ENCODE results near the gene R3HCC1L. TPM values are rescaled to one million over a fixed set of nuclear protein-coding genes. Genes with fewer than 3 reads are reported as not detected.
"Not testable (repeated sequence)": the region's sequence is repeated elsewhere in the genome, so short reads cannot be mapped to it uniquely, and the experiment has no call there.

Gene R3HCC1L
- total RNA-seq, 2 experiments from 2014 or later: 18.3 to 19.0 TPM

GRCh38 chr10:98138031-98138430, 3.6 kb downstream of the R3HCC1L start:
- Mint-ChIP-seq H3K27ac (peak overlapping the region; percentile 22), H3K36me3 (ENCODE audit: low read depth) (peaks cover 33% of the 10 kb centered on the region), H3K4me1 (peaks cover 63% of the 10 kb centered on the region), H3K9me3 (peaks cover 2% of the 10 kb centered on the region), H3K4me3 (no peak overlapping the region), H3K27me3 (no peaks in the 10 kb centered on the region)
- no peak for DNase-seq
- ChIA-PET POLR2A (interaction anchor here (0.6 to 1.8 kb wide), 3 partner anchors 9 to 87 kb away, joined by 3 to 4 read pairs (median 3); no protein-coding TSS in a partner anchor), CTCF (interaction anchor here (1.3 kb wide), 1 partner anchor 33 kb away, joined by 8 read pairs; no protein-coding TSS in a partner anchor)

DNA sequence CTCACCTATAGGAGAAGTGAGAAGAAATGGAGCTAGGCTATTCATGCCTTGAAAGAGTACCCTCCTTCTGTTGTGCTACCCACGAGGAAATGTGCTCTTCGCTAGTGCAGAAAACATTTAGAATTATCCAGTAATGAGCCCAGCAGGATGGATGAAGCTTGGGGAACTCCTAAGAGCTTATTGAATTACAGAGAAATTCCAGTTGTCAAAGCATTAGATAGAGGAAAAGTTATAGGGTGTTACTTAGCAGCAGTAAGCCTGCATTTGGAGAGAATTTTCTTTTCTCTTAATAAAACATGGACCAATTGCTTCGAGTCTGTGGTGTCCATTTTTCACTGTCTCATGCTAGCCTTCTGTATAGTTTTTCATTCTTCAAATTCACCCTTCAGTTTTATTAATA, 5.0 kb downstream of the R3HCC1L start:
- peaks cover 56% of the 10 kb centered on the region for H3K4me1 Mint-ChIP-seq
- POLR2A ChIA-PET: interaction anchor here (1.8 kb wide), 1 partner anchor 30 kb away, joined by 4 read pairs; no protein-coding TSS in a partner anchor

DNA sequence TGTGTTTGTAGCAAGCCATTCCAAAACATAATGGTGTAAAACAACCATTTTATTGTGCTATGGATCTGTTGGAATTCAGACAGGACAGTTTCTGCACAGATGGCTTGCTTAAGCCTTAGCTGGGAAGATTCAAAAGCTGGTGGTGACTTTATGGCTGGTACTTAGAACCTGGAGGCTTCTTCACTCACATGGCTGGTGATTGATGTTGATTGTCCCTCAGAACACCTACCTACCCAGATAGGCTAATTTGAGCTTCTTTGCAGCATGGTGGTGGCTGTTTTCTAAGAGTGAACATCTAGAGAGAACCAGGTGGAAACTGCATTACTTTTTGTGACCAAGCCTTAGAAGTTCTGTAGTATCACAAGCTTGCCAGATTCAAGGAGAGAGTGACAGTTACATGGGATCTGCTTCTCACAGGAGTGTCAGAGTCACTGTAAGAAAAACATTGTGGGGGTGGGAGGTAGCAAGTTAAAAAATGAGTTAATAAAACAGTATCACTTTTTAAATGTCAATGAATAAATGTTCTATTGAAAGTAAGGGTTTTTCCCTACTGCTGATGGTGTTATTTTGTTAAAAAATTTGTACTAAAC, 7.1 kb downstream of the R3HCC1L start:
- Mint-ChIP-seq H3K9me3 (peaks cover 6% of the 10 kb centered on the region), H3K4me1 (peaks cover 45% of the 10 kb centered on the region), H3K36me3 (ENCODE audit: low read depth) (peaks cover 29% of the 10 kb centered on the region), H3K4me3 (no peak overlapping the region), H3K27me3 (no peaks in the 10 kb centered on the region), H3K27ac (no peak overlapping the region)
- CTCF ChIA-PET: no interaction called here
- DNase-seq: no peak
- POLR2A ChIA-PET: interaction anchor here (1.6 kb wide), 1 partner anchor 7 kb away, joined by 6 read pairs; the partner anchor contains the start of gene R3HCC1L

More for the DNA sequence above, 5.0 kb downstream of the R3HCC1L start:
- Mint-ChIP-seq H3K9me3 (no peaks in the 10 kb centered on the region), H3K36me3 (ENCODE audit: low read depth) (peaks cover 30% of the 10 kb centered on the region), H3K27me3 (no peaks in the 10 kb centered on the region), H3K27ac (no peak overlapping the region), H3K4me3 (no peak overlapping the region)
- no peak for DNase-seq
- CTCF ChIA-PET: no interaction called here

DNA sequence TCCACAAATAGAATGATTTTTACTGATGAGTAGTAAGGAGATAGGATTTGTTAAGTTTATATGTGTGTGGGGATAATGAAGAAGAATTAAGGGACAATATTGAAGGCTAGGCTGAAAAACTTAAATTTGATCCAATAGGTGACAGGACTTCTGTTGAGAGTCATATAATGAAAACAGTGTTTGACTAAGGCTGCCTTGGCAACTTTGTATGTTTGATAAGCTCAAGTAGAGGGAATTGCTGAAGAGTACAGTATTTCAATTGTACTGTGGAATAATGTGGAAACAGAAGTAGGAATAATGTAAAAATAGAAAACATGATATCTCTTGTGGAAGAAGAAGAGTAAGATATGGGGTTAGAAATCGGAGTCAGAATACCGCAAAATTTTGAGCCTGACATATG, 10.5 kb downstream of the R3HCC1L start:
- ChIA-PET CTCF (interaction anchor here (0.6 kb wide), 1 partner anchor 10 kb away, joined by 3 read pairs; the partner anchor contains the start of gene R3HCC1L), POLR2A (no interaction called here)
- peaks cover 22% of the 10 kb centered on the region for H3K4me1 Mint-ChIP-seq
- no peak for DNase-seq
- H3K27ac Mint-ChIP-seq: no peak overlapping the region
- H3K4me3 Mint-ChIP-seq: no peak overlapping the region
- H3K9me3 Mint-ChIP-seq: peaks cover 28% of the 10 kb centered on the region
- H3K27me3 Mint-ChIP-seq: no peaks in the 10 kb centered on the region
- peaks cover 51% of the 10 kb centered on the region for H3K36me3 Mint-ChIP-seq (ENCODE audit: low read depth)

GRCh38 chr10:98149858-98150257, 15.4 kb downstream of the R3HCC1L start:
- Mint-ChIP-seq H3K27me3 (no peaks in the 10 kb centered on the region), H3K9me3 (peaks cover 40% of the 10 kb centered on the region), H3K4me1 (no peaks in the 10 kb centered on the region), H3K4me3 (no peak overlapping the region), H3K36me3 (ENCODE audit: low read depth) (peaks cover 68% of the 10 kb centered on the region), H3K27ac (no peak overlapping the region)
- ChIA-PET CTCF (no interaction called here), POLR2A (no interaction called here)
- no peak for DNase-seq

DNA sequence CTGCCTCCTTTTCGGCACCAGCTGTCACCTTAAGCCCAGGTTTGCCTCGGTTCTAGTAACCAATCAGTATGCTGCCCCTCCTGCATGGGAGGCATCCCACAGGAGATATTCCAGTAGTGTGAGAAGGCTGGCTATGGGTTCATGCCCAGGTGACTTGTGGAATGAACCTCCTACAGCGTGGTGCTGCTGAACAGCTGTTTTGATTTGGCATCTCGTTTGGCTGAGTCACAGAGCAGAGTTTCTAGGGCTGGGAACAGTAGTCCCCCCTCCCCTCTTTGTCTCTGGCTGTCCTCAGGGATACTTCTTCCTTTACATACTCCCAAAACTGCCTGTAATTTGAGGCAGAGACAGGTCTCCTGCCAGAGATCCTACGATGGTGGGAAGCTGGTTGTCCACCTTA, 16.1 kb downstream of the R3HCC1L start:
- H3K27ac Mint-ChIP-seq: no peak overlapping the region
- ChIA-PET POLR2A (no interaction called here), CTCF (no interaction called here)
- DNase-seq: no peak
- no peaks in the 10 kb centered on the region for H3K27me3 Mint-ChIP-seq
- no peaks in the 10 kb centered on the region for H3K4me1 Mint-ChIP-seq
- peaks cover 64% of the 10 kb centered on the region for H3K36me3 Mint-ChIP-seq (ENCODE audit: low read depth)
- no peak overlapping the region for H3K4me3 Mint-ChIP-seq
- H3K9me3 Mint-ChIP-seq: peaks cover 39% of the 10 kb centered on the region

DNA sequence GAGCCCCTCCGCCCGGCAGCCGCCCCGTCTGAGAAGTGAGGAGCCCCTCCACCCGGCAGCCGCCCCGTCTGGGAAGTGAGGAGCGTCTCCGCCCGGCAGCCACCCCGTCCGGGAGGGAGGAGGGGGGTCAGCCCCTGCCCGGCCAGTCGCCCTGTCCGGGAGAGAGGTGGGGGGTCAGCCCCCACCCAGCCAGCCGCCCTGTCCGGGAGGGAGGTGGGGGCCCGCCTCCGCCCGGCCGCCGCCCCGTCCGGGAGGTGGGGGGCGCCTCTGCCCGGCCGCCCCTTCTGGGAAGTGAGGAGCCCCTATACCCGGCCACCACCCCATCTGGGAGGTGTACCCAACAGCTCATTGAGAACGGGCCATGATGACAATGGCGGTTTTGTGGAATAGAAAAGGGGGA, 18.3 kb downstream of the R3HCC1L start:
- H3K27ac Mint-ChIP-seq, H3K4me1 Mint-ChIP-seq, H3K27me3 Mint-ChIP-seq, DNase-seq, CTCF ChIA-PET, H3K4me3 Mint-ChIP-seq, POLR2A ChIA-PET: not testable (repeated sequence)
- Mint-ChIP-seq H3K9me3 (peaks cover 28% of the 10 kb centered on the region), H3K36me3 (ENCODE audit: low read depth) (peaks cover 57% of the 10 kb centered on the region)

- DNase-seq, H3K27ac Mint-ChIP-seq, H3K4me1 Mint-ChIP-seq, H3K4me3 Mint-ChIP-seq, H3K27me3 Mint-ChIP-seq, POLR2A ChIA-PET, CTCF ChIA-PET: not testable (repeated sequence)
- peaks cover 28% of the 10 kb centered on the region for H3K9me3 Mint-ChIP-seq
- H3K36me3 Mint-ChIP-seq (ENCODE audit: low read depth): peaks cover 57% of the 10 kb centered on the region
Measured at GRCh38 chr10:98153213-98153958, 18.9 kb downstream of the R3HCC1L start.

- Mint-ChIP-seq H3K9me3 (peaks cover 24% of the 10 kb centered on the region), H3K27me3 (no peaks in the 10 kb centered on the region), H3K4me1 (peaks cover 4% of the 10 kb centered on the region), H3K27ac (no peak overlapping the region), H3K4me3 (no peak overlapping the region), H3K36me3 (ENCODE audit: low read depth) (peaks cover 50% of the 10 kb centered on the region)
- ChIA-PET CTCF (interaction anchor here (1.0 to 1.6 kb wide), 2 partner anchors 11 to 18 kb away, joined by 3 to 6 read pairs; no protein-coding TSS in a partner anchor), POLR2A (no interaction called here)
- no peak for DNase-seq
Measured at GRCh38 chr10:98154076-98154475, 19.6 kb downstream of the R3HCC1L start.

DNA sequence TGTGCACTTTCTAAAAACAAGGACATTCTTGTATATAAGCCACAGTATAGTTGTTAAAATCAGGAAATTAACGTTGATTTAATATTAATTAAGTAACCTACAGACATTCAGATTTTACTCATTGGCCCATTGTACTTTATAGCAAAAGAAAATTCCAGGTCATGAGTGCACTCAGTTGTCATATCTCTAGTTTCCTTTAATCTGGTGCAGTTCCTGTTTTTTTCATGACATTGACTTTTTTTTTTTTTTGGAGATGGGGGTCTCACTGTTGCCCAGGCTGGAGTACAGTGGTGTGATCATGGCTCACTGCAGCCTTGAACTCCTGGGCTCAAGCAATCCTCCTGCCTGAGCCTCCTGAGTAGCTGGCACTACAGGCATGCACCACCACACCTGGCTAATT, 24.1 kb downstream of the R3HCC1L start:
- CTCF ChIA-PET: no interaction called here
- H3K36me3 Mint-ChIP-seq (ENCODE audit: low read depth): peaks cover 24% of the 10 kb centered on the region
- POLR2A ChIA-PET: no interaction called here
- H3K4me1 Mint-ChIP-seq: peaks cover 4% of the 10 kb centered on the region
- no peaks in the 10 kb centered on the region for H3K27me3 Mint-ChIP-seq
- H3K27ac Mint-ChIP-seq: no peak overlapping the region
- no peaks in the 10 kb centered on the region for H3K9me3 Mint-ChIP-seq
- DNase-seq: no peak
- no peak overlapping the region for H3K4me3 Mint-ChIP-seq

DNA sequence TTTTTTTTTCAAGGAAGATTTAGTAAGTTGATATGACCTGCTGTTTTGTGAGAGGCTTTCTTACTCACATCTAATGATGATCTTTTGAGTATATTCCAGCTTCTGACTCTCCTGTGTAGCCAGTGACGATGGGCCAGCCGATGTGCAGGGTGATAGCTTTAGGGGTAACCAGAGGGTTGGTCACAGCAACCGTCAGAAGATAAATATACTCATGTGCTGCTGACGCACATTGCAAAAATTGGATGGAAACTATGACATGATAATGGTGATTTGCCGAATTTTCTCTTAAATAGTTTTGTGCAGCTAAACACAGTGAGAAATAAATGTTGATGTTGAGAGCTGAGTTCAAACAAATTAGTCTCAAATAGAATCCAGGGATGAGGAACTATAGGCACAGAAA, 29.5 kb downstream of the R3HCC1L start:
- Mint-ChIP-seq H3K9me3 (no peaks in the 10 kb centered on the region), H3K4me3 (no peak overlapping the region), H3K4me1 (peaks cover 2% of the 10 kb centered on the region), H3K27ac (no peak overlapping the region), H3K36me3 (ENCODE audit: low read depth) (peaks cover 36% of the 10 kb centered on the region), H3K27me3 (no peaks in the 10 kb centered on the region)
- ChIA-PET POLR2A (no interaction called here), CTCF (no interaction called here)
- DNase-seq: no peak

GRCh38 chr10:98167191-98167590, 32.7 kb downstream of the R3HCC1L start:
- Mint-ChIP-seq H3K4me3 (no peak overlapping the region), H3K9me3 (no peaks in the 10 kb centered on the region), H3K4me1 (peaks cover 4% of the 10 kb centered on the region), H3K27ac (no peak overlapping the region), H3K36me3 (ENCODE audit: low read depth) (peaks cover 40% of the 10 kb centered on the region), H3K27me3 (no peaks in the 10 kb centered on the region)
- POLR2A ChIA-PET: no interaction called here
- CTCF ChIA-PET: interaction anchor here (6.0 kb wide), 1 partner anchor 142 kb away, joined by 31 read pairs; no protein-coding TSS in a partner anchor
- no peak for DNase-seq

DNA sequence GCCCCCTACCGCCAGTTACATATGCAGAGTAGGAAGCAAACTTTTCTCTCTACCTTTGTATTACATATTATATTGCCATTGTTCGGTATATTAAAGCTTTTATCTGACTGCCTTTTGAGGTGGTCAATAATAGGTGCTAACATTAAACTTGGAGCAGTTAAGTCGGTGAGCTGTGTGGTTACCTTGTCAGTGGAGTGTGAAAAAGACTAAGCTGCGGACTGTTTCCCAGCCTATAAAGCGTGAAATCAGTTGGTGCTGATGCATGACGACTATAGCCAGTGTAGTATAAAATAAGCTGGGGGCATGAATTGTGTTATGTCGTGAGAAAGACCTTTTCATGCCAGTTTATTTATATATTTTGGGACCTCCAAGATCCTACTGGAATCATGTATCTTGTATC, 33.7 kb downstream of the R3HCC1L start:
- ChIA-PET CTCF (interaction anchor here (6.0 kb wide), 1 partner anchor 142 kb away, joined by 31 read pairs; no protein-coding TSS in a partner anchor), POLR2A (no interaction called here)
- Mint-ChIP-seq H3K4me1 (peaks cover 4% of the 10 kb centered on the region), H3K9me3 (no peaks in the 10 kb centered on the region), H3K27me3 (no peaks in the 10 kb centered on the region), H3K27ac (no peak overlapping the region), H3K4me3 (no peak overlapping the region), H3K36me3 (ENCODE audit: low read depth) (peaks cover 40% of the 10 kb centered on the region)
- DNase-seq: no peak

All from activated CD4-positive, alpha-beta memory T cell treated with anti-CD3 and anti-CD28 coated beads, Interleukin-2, amount 10 ng/mL, durations not matched to agents 7 days and 5 days (primary cell).